ENCODE measurements around the gene BLID.

BLID gene

GRCh38 chr11:122145715-122146274 lies 29.8 kb upstream of the BLID start:
- Histone ChIP-seq H3K4me2 (ENCODE audit: low read length) (no peak overlapping the region), H4K8ac (ENCODE audit: low read depth, low read length) (no peak overlapping the region), H3K79me2 (ENCODE audit: control insufficient read depth, insufficient read depth, low read length, poor library complexity) (no peaks in the 10 kb centered on the region), H3K36me3 (ENCODE audit: control insufficient read depth in 1 of 2, insufficient read depth in 2 of 2, low read length in 2 of 2) (no peaks in the 10 kb centered on the region), H3K4me1 (ENCODE audit: control insufficient read depth in 1 of 2, insufficient read depth in 2 of 2, low read length in 2 of 2) (no peaks in the 10 kb centered on the region), H4K12ac (ENCODE audit: low read depth, low read length) (no peak overlapping the region), H3K18ac (ENCODE audit: low read length) (no peak overlapping the region), H3K27ac (ENCODE audit: low read depth, low read length) (no peak overlapping the region), H3K9ac (ENCODE audit: low read length) (no peak overlapping the region), H2AK5ac (ENCODE audit: low read length) (no peak overlapping the region), H3K27me3 (ENCODE audit: insufficient read depth, low read length) (no peaks in the 10 kb centered on the region), H3K4ac (ENCODE audit: low read depth, low read length) (no peak overlapping the region), H2BK12ac (ENCODE audit: low read length) (no peak overlapping the region), H4K91ac (ENCODE audit: low read depth, low read length) (no peak overlapping the region), H3K23ac (ENCODE audit: low read length) (no peak overlapping the region), H3K4me3 (ENCODE audit: low read depth, low read length) (no peak overlapping the region), H3K79me1 (ENCODE audit: low read length) (no peaks in the 10 kb centered on the region), H3K9me3 (ENCODE audit: insufficient read depth, low read depth, low read length) (no peaks in the 10 kb centered on the region), H2BK120ac (ENCODE audit: insufficient read depth, low read length, poor library complexity) (no peak overlapping the region), H2AFZ (ENCODE audit: insufficient read depth, low read length, poor library complexity) (no peak overlapping the region), H3K14ac (ENCODE audit: low read length) (no peak overlapping the region), H2BK5ac (ENCODE audit: low read depth, low read length, poor library complexity) (no peak overlapping the region)
- peak; percentile 3 to 13 for DNase-seq

GRCh38 chr11:122144752-122145151 lies 28.7 kb upstream of the BLID start:
- no peak overlapping the region for H3K4ac ChIP-seq (ENCODE audit: low read depth, low read length)
- no CpG with 5 or more reads among the region's 3 CpGs for WGBS (ENCODE audit: extremely low coverage, insufficient coverage, insufficient read length)
- H3K14ac ChIP-seq (ENCODE audit: low read length) = no peak overlapping the region
- no peak for DNase-seq
- no peak overlapping the region for H2AFZ ChIP-seq (ENCODE audit: insufficient read depth, low read length, poor library complexity)
- H4K8ac ChIP-seq (ENCODE audit: low read depth, low read length) = no peak overlapping the region
- no peaks in the 10 kb centered on the region for H3K79me2 ChIP-seq (ENCODE audit: control insufficient read depth, insufficient read depth, low read length, poor library complexity)
- H3K9me3 ChIP-seq (ENCODE audit: insufficient read depth, low read depth, low read length) = no peaks in the 10 kb centered on the region
- H3K4me3 ChIP-seq (ENCODE audit: low read depth, low read length) = no peak overlapping the region
- H2BK5ac ChIP-seq (ENCODE audit: low read depth, low read length, poor library complexity) = no peak overlapping the region
- no peak overlapping the region for H2BK120ac ChIP-seq (ENCODE audit: insufficient read depth, low read length, poor library complexity)
- no peak overlapping the region for H3K18ac ChIP-seq (ENCODE audit: low read length)
- H3K4me2 ChIP-seq (ENCODE audit: low read length) = no peak overlapping the region
- no peak overlapping the region for H2AK5ac ChIP-seq (ENCODE audit: low read length)
- no peaks in the 10 kb centered on the region for H3K27me3 ChIP-seq (ENCODE audit: insufficient read depth, low read length)
- no peaks in the 10 kb centered on the region for H3K79me1 ChIP-seq (ENCODE audit: low read length)
- H2BK12ac ChIP-seq (ENCODE audit: low read length) = no peak overlapping the region
- H3K9ac ChIP-seq (ENCODE audit: low read length) = no peak overlapping the region
- H4K12ac ChIP-seq (ENCODE audit: low read depth, low read length) = no peak overlapping the region
- no peak overlapping the region for H3K23ac ChIP-seq (ENCODE audit: low read length)
- H3K4me1 ChIP-seq (ENCODE audit: control insufficient read depth in 1 of 2, insufficient read depth in 2 of 2, low read length in 2 of 2) = no peaks in the 10 kb centered on the region
- H4K91ac ChIP-seq (ENCODE audit: low read depth, low read length) = no peak overlapping the region
- no peak overlapping the region for H3K27ac ChIP-seq (ENCODE audit: low read depth, low read length)
- no peaks in the 10 kb centered on the region for H3K36me3 ChIP-seq (ENCODE audit: control insufficient read depth in 1 of 2, insufficient read depth in 2 of 2, low read length in 2 of 2)

- no peak overlapping the region for H3K4me3 ChIP-seq (ENCODE audit: low read depth, low read length)
- H2BK12ac ChIP-seq (ENCODE audit: low read length) = no peak overlapping the region
- H3K23ac ChIP-seq (ENCODE audit: low read length) = no peak overlapping the region
- no peaks in the 10 kb centered on the region for H3K9me3 ChIP-seq (ENCODE audit: insufficient read depth, low read depth, low read length)
- no peak overlapping the region for H3K27ac ChIP-seq (ENCODE audit: low read depth, low read length)
- H3K27me3 ChIP-seq (ENCODE audit: insufficient read depth, low read length) = no peaks in the 10 kb centered on the region
- no peak overlapping the region for H2AK5ac ChIP-seq (ENCODE audit: low read length)
- H3K79me1 ChIP-seq (ENCODE audit: low read length) = no peaks in the 10 kb centered on the region
- no peak overlapping the region for H2BK120ac ChIP-seq (ENCODE audit: insufficient read depth, low read length, poor library complexity)
- H3K4me2 ChIP-seq (ENCODE audit: low read length) = no peak overlapping the region
- H2AFZ ChIP-seq (ENCODE audit: insufficient read depth, low read length, poor library complexity) = no peak overlapping the region
- no peaks in the 10 kb centered on the region for H3K79me2 ChIP-seq (ENCODE audit: control insufficient read depth, insufficient read depth, low read length, poor library complexity)
- no peak overlapping the region for H3K4ac ChIP-seq (ENCODE audit: low read depth, low read length)
- no CpG with 5 or more reads among the region's 7 CpGs for WGBS (ENCODE audit: extremely low coverage, insufficient coverage, insufficient read length)
- H2BK5ac ChIP-seq (ENCODE audit: low read depth, low read length, poor library complexity) = no peak overlapping the region
- H4K91ac ChIP-seq (ENCODE audit: low read depth, low read length) = no peak overlapping the region
- H3K36me3 ChIP-seq (ENCODE audit: control insufficient read depth in 1 of 2, insufficient read depth in 2 of 2, low read length in 2 of 2) = no peaks in the 10 kb centered on the region
- no peak overlapping the region for H4K12ac ChIP-seq (ENCODE audit: low read depth, low read length)
- H3K4me1 ChIP-seq (ENCODE audit: control insufficient read depth in 1 of 2, insufficient read depth in 2 of 2, low read length in 2 of 2) = no peaks in the 10 kb centered on the region
- H4K8ac ChIP-seq (ENCODE audit: low read depth, low read length) = no peak overlapping the region
- no peak overlapping the region for H3K18ac ChIP-seq (ENCODE audit: low read length)
- no peak overlapping the region for H3K14ac ChIP-seq (ENCODE audit: low read length)
- DNase-seq = no peak
- no peak overlapping the region for H3K9ac ChIP-seq (ENCODE audit: low read length)
Measured at GRCh38 chr11:122141725-122142124, 25.7 kb upstream of the BLID start.

- WGBS (ENCODE audit: extremely low coverage, insufficient coverage, insufficient read length) = no CpG with 5 or more reads among the region's 2 CpGs
- H2BK120ac ChIP-seq (ENCODE audit: insufficient read depth, low read length, poor library complexity) = no peak overlapping the region
Measured at GRCh38 chr11:122140500-122140899, 24.5 kb upstream of the BLID start.

More at GRCh38 chr11:122140500-122140899, 24.5 kb upstream of the BLID start:
- H3K9ac ChIP-seq (ENCODE audit: low read length) = no peak overlapping the region
- peak in 1 of 2 donors; percentile 37 for DNase-seq
- H3K36me3 ChIP-seq (ENCODE audit: control insufficient read depth in 1 of 2, insufficient read depth in 2 of 2, low read length in 2 of 2) = no peaks in the 10 kb centered on the region
- no peak overlapping the region for H4K12ac ChIP-seq (ENCODE audit: low read depth, low read length)
- H2BK5ac ChIP-seq (ENCODE audit: low read depth, low read length, poor library complexity) = no peak overlapping the region
- no peak overlapping the region for H3K4me3 ChIP-seq (ENCODE audit: low read depth, low read length)
- H3K4ac ChIP-seq (ENCODE audit: low read depth, low read length) = no peak overlapping the region
- no peak overlapping the region for H3K14ac ChIP-seq (ENCODE audit: low read length)
- no peak overlapping the region for H3K23ac ChIP-seq (ENCODE audit: low read length)
- no peak overlapping the region for H2AFZ ChIP-seq (ENCODE audit: insufficient read depth, low read length, poor library complexity)
- H2AK5ac ChIP-seq (ENCODE audit: low read length) = no peak overlapping the region
- no peak overlapping the region for H4K8ac ChIP-seq (ENCODE audit: low read depth, low read length)
- no peak overlapping the region for H3K4me2 ChIP-seq (ENCODE audit: low read length)
- no peaks in the 10 kb centered on the region for H3K27me3 ChIP-seq (ENCODE audit: insufficient read depth, low read length)
- H3K79me2 ChIP-seq (ENCODE audit: control insufficient read depth, insufficient read depth, low read length, poor library complexity) = no peaks in the 10 kb centered on the region
- no peak overlapping the region for H3K27ac ChIP-seq (ENCODE audit: low read depth, low read length)
- no peaks in the 10 kb centered on the region for H3K4me1 ChIP-seq (ENCODE audit: control insufficient read depth in 1 of 2, insufficient read depth in 2 of 2, low read length in 2 of 2)
- no peak overlapping the region for H2BK12ac ChIP-seq (ENCODE audit: low read length)
- H3K79me1 ChIP-seq (ENCODE audit: low read length) = no peaks in the 10 kb centered on the region
- no peak overlapping the region for H4K91ac ChIP-seq (ENCODE audit: low read depth, low read length)
- H3K18ac ChIP-seq (ENCODE audit: low read length) = no peak overlapping the region
- H3K9me3 ChIP-seq (ENCODE audit: insufficient read depth, low read depth, low read length) = no peaks in the 10 kb centered on the region

Measured in trophoblast cell (in vitro differentiated cells and primary cell).